Activated CD4-positive, alpha-beta T cell treated with anti-CD3 and anti-CD28 coated beads for 36 hours (primary cell): Measurements from ENCODE around the gene CCNL2. TPM values are rescaled to one million over a fixed set of nuclear protein-coding genes. Genes with fewer than 3 reads are reported as not detected.

ENCODE experiments used
- microRNA-seq: library from miRNA; unstranded; fragments of <30 nt; microRNA quantifications from one replicate; pipeline ENCODE4 v1.2.0, GENCODE V29; 2021; ENCODE audit warnings: borderline replicate concordance
- total RNA-seq, 2 experiments: library from RNA; stranded (reverse); gene quantifications; one replicate each; pipeline ENCODE4 v1.2.3, GENCODE V29; 2021

The CCNL2 gene
- total RNA-seq, 2 experiments from 2014 or later: 73.6 to 89.7 TPM

Small RNAs within 50 kb of the gene (microRNA-seq; reads per million reads assigned to microRNA genes)
- gene MIR6808: not detected

Other genes with a start within 250 kb of the CCNL2 start
- not detected for gene TTLL10, start 225.5 kb downstream of the CCNL2 start, total RNA-seq
- 100 to 1,000 TPM in 1 of 2 experiments, 10 to 100 TPM in 1; 95.0 to 164 TPM for gene TNFRSF18, start 192.7 kb downstream of the CCNL2 start, total RNA-seq
- 100 to 1,000 TPM; 340 to 418 TPM for gene TNFRSF4, start 185.2 kb downstream of the CCNL2 start, total RNA-seq
- 100 to 1,000 TPM; 108 to 128 TPM for gene SDF4, start 167.3 kb downstream of the CCNL2 start, total RNA-seq
- 10 to 100 TPM in 1 of 2 experiments, 1 to 10 TPM in 1; 9.4 to 12.2 TPM for gene B3GALT6, start 167.1 kb downstream of the CCNL2 start, total RNA-seq
- 1 to 10 TPM; 1.1 to 1.6 TPM for gene C1QTNF12, start 152.6 kb downstream of the CCNL2 start, total RNA-seq
- 10 to 100 TPM; 57.4 to 60.2 TPM for gene UBE2J2, start 125.5 kb downstream of the CCNL2 start, total RNA-seq
- gene SCNN1D, start 118.9 kb downstream of the CCNL2 start, total RNA-seq: 1 to 10 TPM; 3.6 to 3.8 TPM
- 10 to 100 TPM; 17.5 to 24.3 TPM for gene ACAP3, start 91.4 kb downstream of the CCNL2 start, total RNA-seq
- gene PUSL1, start 90.7 kb downstream of the CCNL2 start, total RNA-seq: 10 to 100 TPM; 13.7 to 18.0 TPM
- gene INTS11, start 74.7 kb downstream of the CCNL2 start, total RNA-seq: 100 to 1,000 TPM; 117 to 151 TPM
- gene CPTP, start 74.5 kb downstream of the CCNL2 start, total RNA-seq: 10 to 100 TPM in 1 of 2 experiments, 1 to 10 TPM in 1; 9.9 to 11.4 TPM
- gene TAS1R3, start 68.1 kb downstream of the CCNL2 start, total RNA-seq: under 1 TPM; 0.28 to 0.41 TPM
- gene DVL1, start 49.9 kb downstream of the CCNL2 start, total RNA-seq: 10 to 100 TPM; 35.3 to 35.5 TPM
- gene MXRA8, start 40.8 kb downstream of the CCNL2 start, total RNA-seq: under 1 TPM; 0.25 to 0.49 TPM
- 100 to 1,000 TPM in 1 of 2 experiments, 10 to 100 TPM in 1; 89.5 to 117 TPM for gene AURKAIP1, start 24.1 kb downstream of the CCNL2 start, total RNA-seq
- 100 to 1,000 TPM; 126 to 143 TPM for gene MRPL20, start 8.0 kb upstream of the CCNL2 start, total RNA-seq
- gene ANKRD65, start 21.9 kb upstream of the CCNL2 start, total RNA-seq: not detected
- under 1 TPM; 0.56 to 0.78 TPM for gene VWA1, start 36.4 kb upstream of the CCNL2 start, total RNA-seq
- under 1 TPM; 0.30 to 0.39 TPM for gene ATAD3C, start 50.4 kb upstream of the CCNL2 start, total RNA-seq
- 10 to 100 TPM; 26.2 to 39.2 TPM for gene ATAD3B, start 72.4 kb upstream of the CCNL2 start, total RNA-seq
- 10 to 100 TPM; 39.9 to 42.9 TPM for gene ATAD3A, start 112.8 kb upstream of the CCNL2 start, total RNA-seq
- gene TMEM240, start 141.3 kb upstream of the CCNL2 start, total RNA-seq: under 1 TPM; 0.42 to 0.46 TPM
- 100 to 1,000 TPM; 105 to 123 TPM for gene SSU72, start 175.5 kb upstream of the CCNL2 start, total RNA-seq
- 1 to 10 TPM; 1.7 to 1.9 TPM for gene FNDC10, start 200.8 kb upstream of the CCNL2 start, total RNA-seq
- 10 to 100 TPM; 37.1 TPM for gene MIB2, start 216.2 kb upstream of the CCNL2 start, total RNA-seq
- gene MMP23B, start 232.8 kb upstream of the CCNL2 start, total RNA-seq: 1 to 10 TPM in 1 of 2 experiments, under 1 TPM in 1; 0.77 to 1.2 TPM